Naive thymus-derived CD4-positive, alpha-beta T cell (primary cell): Measurements from ENCODE around the gene EHMT1. TPM values are rescaled to one million over a fixed set of nuclear protein-coding genes. Genes with fewer than 3 reads are reported as not detected.

Experiments used
- ATAC-seq: fragments of 150-1000 bp; cut with Tn5 transposase; 2 replicates; pipeline ENCODE4 v1.10.0; 2021; ENCODE audit warnings: mild to moderate bottlenecking, moderate library complexity
- CTCF ChIA-PET: fragments of 350-600 bp; sonication (Branson Sonifier 250); formaldehyde crosslinking; loops from one replicate; lab custom pipeline; 2021; ENCODE audit warnings: antibody characterized with exemption; lab: Charles Lee
- POLR2A ChIA-PET: fragments of 350-600 bp; sonication (Branson Sonifier 250); formaldehyde crosslinking; loops from one replicate; lab custom pipeline; 2021; ENCODE audit warnings: antibody characterized with exemption, inconsistent platforms; lab: Charles Lee
- DNase-seq, 9 donors: peaks; one replicate each; pipeline versions ENCODE4 v3.0.0 to v3.0.0-alpha.2; 2020 to 2022; ENCODE audit warnings: mixed read lengths in 1 of 9
- H3K27ac ChIP-seq: one replicate; pipeline ENCODE4 v1.7.0; 2013; ENCODE audit warnings: mild to moderate bottlenecking, low read depth, low read length, moderate library complexity
- H3K27me3 ChIP-seq, 2 donors: one replicate each; pipeline ENCODE4 v1.7.0; 2013; ENCODE audit warnings: low read length in 2 of 2, mild to moderate bottlenecking in 2 of 2, moderate library complexity in 2 of 2; ENCODE audit not compliant: control insufficient read depth in 2 of 2, insufficient read depth in 2 of 2
- H3K36me3 ChIP-seq, 3 experiments: 1 replicate in 2 of 3; 2 replicates in 1 of 3; pipeline ENCODE4 v1.7.0; 2013; ENCODE audit warnings: low read length in 3 of 3, mild to moderate bottlenecking in 3 of 3, moderate library complexity in 1 of 3; ENCODE audit not compliant: insufficient read depth in 3 of 3, control insufficient read depth in 2 of 3
- H3K4me1 ChIP-seq, 2 donors: one replicate each; pipeline ENCODE4 v1.7.0; 2013; ENCODE audit warnings: low read length in 2 of 2, mild to moderate bottlenecking in 2 of 2, moderate library complexity in 1 of 2; ENCODE audit not compliant: control insufficient read depth in 2 of 2, insufficient read depth in 2 of 2
- H3K4me3 ChIP-seq: 2 replicates; pipeline ENCODE4 v1.7.0; 2013; ENCODE audit warnings: mild to moderate bottlenecking, low read length
- H3K9me3 ChIP-seq, 3 experiments: 1 replicate in 2 of 3; 2 replicates in 1 of 3; pipeline ENCODE4 v1.7.0; 2013; ENCODE audit warnings: low read length in 3 of 3; ENCODE audit not compliant: control insufficient read depth in 2 of 3
- H3K27ac Mint-ChIP-seq, 9 donors: one replicate each; pipeline ENCODE4 v1.8.0; 2020 to 2022; ENCODE audit warnings: mixed read lengths in 9 of 9, mild to moderate bottlenecking in 8 of 9, moderate library complexity in 5 of 9, inconsistent platforms in 2 of 9
- H3K27me3 Mint-ChIP-seq, 5 donors: one replicate each; pipeline ENCODE4 v1.8.0; 2021 to 2022; ENCODE audit warnings: mixed read lengths in 5 of 5, mild to moderate bottlenecking in 1 of 5
- H3K36me3 Mint-ChIP-seq, 5 donors: one replicate each; pipeline ENCODE4 v1.8.0; 2020 to 2022; ENCODE audit warnings: mixed read lengths in 5 of 5, mild to moderate bottlenecking in 3 of 5, inconsistent platforms in 1 of 5
- H3K4me1 Mint-ChIP-seq, 7 donors: one replicate each; pipeline ENCODE4 v1.8.0; 2020 to 2022; ENCODE audit warnings: mixed read lengths in 7 of 7, mild to moderate bottlenecking in 3 of 7, inconsistent platforms in 1 of 7
- H3K4me3 Mint-ChIP-seq, 10 donors: one replicate each; pipeline ENCODE4 v1.8.0; 2020 to 2022; ENCODE audit warnings: mild to moderate bottlenecking in 10 of 10, mixed read lengths in 10 of 10, moderate library complexity in 6 of 10, inconsistent platforms in 2 of 10
- H3K9me3 Mint-ChIP-seq, 11 donors: one replicate each; pipeline ENCODE4 v1.8.0; 2020 to 2022; ENCODE audit warnings: mixed read lengths in 11 of 11, mild to moderate bottlenecking in 4 of 11, inconsistent platforms in 1 of 11, moderate library complexity in 1 of 11
- intact Hi-C, 2 donors: fragments of 100-400 bp; cut with micrococcal nuclease; formaldehyde crosslinking; loops; one replicate each; pipeline ENCODE4 v1.15.1; 2023
- polyA plus RNA-seq, 2 donors: library from polyadenylated mRNA; unstranded; fragments of 300-500 nt; fragmentation: Illumina TruSeq; gene quantifications; one replicate each; pipeline ENCODE4 v1.2.3, GENCODE V29; 2021
- total RNA-seq, 6 experiments: library from RNA in 5 of 6; stranded (reverse) in 5 of 6; gene quantifications; 1 replicate in 5 of 6; 2 replicates in 1 of 6; pipeline ENCODE4 v1.2.3 and lab custom pipeline; 2021 to 2026

Gene EHMT1
- total and polyA plus RNA-seq, 7 experiments from 2014 or later: 24.7 to 132 (median 112) TPM

DNA sequence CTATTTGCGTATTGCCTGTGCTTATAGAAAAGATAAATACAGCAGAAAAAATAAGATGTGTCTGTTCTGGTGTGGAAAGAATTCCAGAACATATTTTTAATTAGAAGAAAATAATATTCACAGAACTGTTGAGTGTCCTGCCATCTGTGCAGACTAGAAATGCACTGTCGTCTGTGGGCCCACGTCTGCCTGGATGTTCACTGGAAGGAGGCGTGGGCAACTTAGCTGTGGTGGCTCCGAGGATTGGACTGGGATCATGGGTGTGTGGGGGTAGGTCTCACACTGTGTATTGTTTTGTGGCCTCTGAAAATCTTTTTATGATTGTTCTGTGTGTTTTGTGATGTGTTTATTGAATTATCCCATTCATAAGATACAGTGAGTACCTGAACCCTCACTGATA, 132.8 kb downstream of the EHMT1 start:
- Mint-ChIP-seq H3K27me3 (no peaks in the 10 kb centered on the region), H3K9me3 (peaks cover 0 to 11% (median 2%) of the 10 kb centered on the region in 11 donors), H3K36me3 (peaks cover 44 to 80% (median 57%) of the 10 kb centered on the region in 5 donors), H3K4me3 (no peak overlapping the region), H3K4me1 (peaks cover 4 to 16% (median 8%) of the 10 kb centered on the region in 7 donors), H3K27ac (peak overlapping the region in 2 of 9 donors; percentile 2 to 48)
- Histone ChIP-seq H3K36me3 (peaks cover 0 to 67% (median 0%) of the 10 kb centered on the region in 3 experiments), H3K4me1 (no peaks in the 10 kb centered on the region), H3K27me3 (no peaks in the 10 kb centered on the region), H3K9me3 (peaks cover 0 to 7% (median 0%) of the 10 kb centered on the region in 3 experiments), H3K4me3 (no peak overlapping the region), H3K27ac (no peak overlapping the region)
- ATAC-seq (no peak), DNase-seq (no peak)
- ChIA-PET CTCF (no interaction called here), POLR2A (no interaction called here)
- intact Hi-C loops: no loop called here

DNA sequence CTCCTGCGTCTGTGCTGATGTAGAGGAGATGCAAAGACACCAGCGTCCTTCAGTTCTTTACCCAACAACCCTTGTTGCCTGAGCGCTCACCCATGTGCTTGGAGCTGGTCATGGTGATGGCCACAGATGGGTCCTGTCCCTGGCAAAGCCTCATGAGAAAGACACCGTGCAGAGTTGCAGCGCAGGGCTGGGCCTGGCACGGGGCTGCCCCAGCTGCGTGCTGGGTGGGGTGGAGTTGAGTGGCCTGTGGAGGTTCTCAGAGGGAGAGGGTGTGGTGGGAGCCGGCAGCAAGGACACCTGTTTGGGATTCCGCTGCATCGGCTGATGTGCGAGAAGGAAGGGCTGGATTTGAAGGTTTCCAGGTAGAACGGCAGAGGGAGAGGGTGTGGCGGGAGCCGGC, 133.6 kb downstream of the EHMT1 start:
- H3K27me3 ChIP-seq: no peaks in the 10 kb centered on the region
- H3K27ac ChIP-seq: no peak overlapping the region
- Mint-ChIP-seq H3K4me3 (no peak overlapping the region), H3K9me3 (peaks cover 0 to 11% (median 2%) of the 10 kb centered on the region in 11 donors), H3K27ac (peak overlapping the region in 4 of 9 donors; percentile 32 to 48 (median 42)), H3K4me1 (peaks cover 4 to 19% (median 14%) of the 10 kb centered on the region in 7 donors), H3K36me3 (peaks cover 44 to 83% (median 60%) of the 10 kb centered on the region in 5 donors), H3K27me3 (no peaks in the 10 kb centered on the region)
- no peak for DNase-seq
- peaks cover 0 to 71% (median 0%) of the 10 kb centered on the region in 3 experiments for H3K36me3 ChIP-seq
- intact Hi-C loops: no loop called here
- no peak for ATAC-seq
- ChIA-PET CTCF (interaction anchor here (0.7 kb wide), 1 partner anchor 10 kb away, joined by 3 read pairs; no protein-coding TSS in a partner anchor), POLR2A (no interaction called here)
- H3K9me3 ChIP-seq: peaks cover 0 to 7% (median 0%) of the 10 kb centered on the region in 3 experiments
- peaks cover 0 to 6% of the 10 kb centered on the region in 2 donors for H3K4me1 ChIP-seq
- no peak overlapping the region for H3K4me3 ChIP-seq

DNA sequence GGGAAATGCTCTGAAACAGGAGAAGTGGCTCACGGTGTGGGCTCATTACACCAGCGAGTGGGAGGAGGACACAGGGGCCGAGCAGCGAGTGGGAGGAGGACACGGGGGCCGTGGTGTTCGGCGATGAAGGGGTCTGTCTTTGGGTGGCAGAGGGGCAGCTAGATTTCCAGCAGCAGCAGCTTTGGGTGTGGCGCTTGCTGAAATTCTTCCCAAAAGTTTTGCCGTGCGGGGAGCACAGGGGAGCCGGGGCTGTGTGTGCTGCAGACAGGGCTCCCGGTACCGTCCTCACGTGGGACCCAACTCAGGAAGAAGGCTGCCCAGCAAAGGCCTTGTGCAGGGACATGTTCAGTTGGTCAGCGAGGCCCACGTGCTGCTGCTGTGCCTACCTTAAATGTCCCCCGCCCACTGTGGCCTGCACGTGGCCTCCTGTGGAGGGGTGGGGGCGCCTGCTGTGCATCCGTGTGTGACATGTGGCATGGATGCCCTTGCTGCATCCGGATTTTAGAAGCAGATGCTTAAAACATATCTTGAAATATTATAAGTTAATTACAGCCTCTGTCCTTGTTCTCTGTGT, 134.5 kb downstream of the EHMT1 start:
- no peak overlapping the region for H3K27ac ChIP-seq
- Mint-ChIP-seq H3K9me3 (peaks cover 0 to 11% (median 2%) of the 10 kb centered on the region in 11 donors), H3K36me3 (peaks cover 43 to 82% (median 64%) of the 10 kb centered on the region in 5 donors), H3K27me3 (no peaks in the 10 kb centered on the region), H3K27ac (peak overlapping the region in 2 of 9 donors; percentile 23 to 49), H3K4me1 (peaks cover 4 to 22% (median 16%) of the 10 kb centered on the region in 7 donors), H3K4me3 (no peak overlapping the region)
- peaks cover 0 to 7% (median 0%) of the 10 kb centered on the region in 3 experiments for H3K9me3 ChIP-seq
- DNase-seq: no peak
- intact Hi-C loops: no loop called here
- no peak for ATAC-seq
- H3K27me3 ChIP-seq: no peaks in the 10 kb centered on the region
- H3K4me1 ChIP-seq: peaks cover 0 to 14% of the 10 kb centered on the region in 2 donors
- CTCF ChIA-PET: no interaction called here
- no peak overlapping the region for H3K4me3 ChIP-seq
- POLR2A ChIA-PET: no interaction called here
- H3K36me3 ChIP-seq: peaks cover 0 to 75% (median 5%) of the 10 kb centered on the region in 3 experiments

DNA sequence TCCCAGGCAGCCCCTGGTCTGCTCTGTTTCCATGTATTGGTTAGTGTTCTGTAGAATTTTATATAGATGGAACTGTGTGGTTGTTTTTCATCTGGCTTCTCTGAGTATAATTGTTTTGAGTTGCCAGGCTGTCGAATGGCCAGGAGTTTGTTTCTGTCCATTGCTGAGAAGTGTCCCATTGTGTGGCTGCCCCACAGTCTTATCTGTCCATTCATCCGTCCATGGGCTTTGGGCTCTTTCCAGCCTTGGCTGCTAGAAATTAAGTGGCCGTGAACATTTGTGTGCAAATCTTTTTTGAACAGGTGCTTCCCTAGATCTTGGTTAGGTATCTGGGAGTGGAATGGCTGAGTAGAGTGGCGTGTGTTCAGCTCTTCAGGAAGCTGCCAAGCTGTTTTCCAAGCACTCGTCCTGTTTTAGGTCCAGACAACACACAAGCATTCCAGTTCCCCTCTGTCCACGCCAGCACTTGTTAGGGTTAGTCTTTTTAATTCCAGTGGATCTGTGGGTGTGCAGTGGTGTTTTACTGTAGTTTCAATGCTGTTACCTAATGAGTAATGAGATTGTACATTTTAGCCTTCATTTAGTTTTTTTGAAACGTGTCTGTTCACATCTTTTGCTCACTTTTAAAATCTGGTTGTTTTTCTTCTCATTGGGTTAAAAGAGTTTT, 136.6 kb downstream of the EHMT1 start:
- Histone ChIP-seq H3K27ac (no peak overlapping the region), H3K27me3 (no peaks in the 10 kb centered on the region), H3K4me1 (peaks cover 0 to 16% of the 10 kb centered on the region in 2 donors), H3K4me3 (no peak overlapping the region), H3K9me3 (peaks cover 0 to 7% (median 0%) of the 10 kb centered on the region in 3 experiments), H3K36me3 (peaks cover 5 to 87% (median 7%) of the 10 kb centered on the region in 3 experiments)
- Mint-ChIP-seq H3K27ac (peak overlapping the region in 2 of 9 donors; percentile 1 to 31), H3K9me3 (peaks cover 0 to 11% (median 2%) of the 10 kb centered on the region in 11 donors), H3K27me3 (no peaks in the 10 kb centered on the region), H3K4me1 (peaks cover 9 to 33% (median 19%) of the 10 kb centered on the region in 7 donors), H3K36me3 (peaks cover 42 to 88% (median 71%) of the 10 kb centered on the region in 5 donors), H3K4me3 (no peak overlapping the region)
- ChIA-PET POLR2A (no interaction called here), CTCF (no interaction called here)
- intact Hi-C loops: no loop called here
- no peak for ATAC-seq
- DNase-seq: no peak

DNA sequence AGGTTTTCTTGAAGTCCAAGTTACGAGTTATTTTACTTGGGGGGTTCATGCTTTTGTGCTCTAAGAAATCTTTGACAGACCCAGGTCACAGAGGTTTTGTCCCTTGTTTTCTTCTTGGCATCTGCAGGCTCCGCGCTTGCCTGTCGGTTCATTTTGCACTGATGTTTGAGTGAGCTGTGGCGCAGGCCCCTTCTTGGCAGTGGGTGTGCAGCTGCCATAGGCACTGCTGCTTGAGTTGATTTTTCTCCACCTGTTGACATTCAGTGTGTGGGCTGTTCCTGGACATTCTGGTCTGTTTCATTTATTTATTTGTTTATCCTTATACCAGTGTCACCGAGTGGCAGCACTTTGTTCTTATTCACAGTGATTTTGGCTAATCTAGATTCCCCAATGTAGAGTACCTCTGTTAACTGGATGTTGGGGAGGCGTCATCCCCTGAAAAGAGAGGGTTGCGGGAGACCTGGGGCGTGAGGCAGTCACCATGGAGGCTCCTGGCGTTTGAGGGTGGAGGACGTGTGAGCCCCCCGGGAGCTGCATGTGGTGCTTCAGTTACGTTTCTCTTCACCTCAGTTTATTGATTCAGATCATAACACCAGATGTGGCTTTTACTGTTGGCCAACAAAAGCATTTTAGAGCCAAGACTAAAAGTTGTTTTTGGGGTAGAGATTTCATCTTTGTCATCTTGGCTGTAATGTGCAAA, 137.4 kb downstream of the EHMT1 start:
- no peaks in the 10 kb centered on the region for H3K27me3 ChIP-seq
- peaks cover 5 to 94% (median 7%) of the 10 kb centered on the region in 3 experiments for H3K36me3 ChIP-seq
- H3K27me3 Mint-ChIP-seq: no peaks in the 10 kb centered on the region
- H3K36me3 Mint-ChIP-seq: peaks cover 40 to 84% (median 67%) of the 10 kb centered on the region in 5 donors
- DNase-seq (no peak), ATAC-seq (no peak)
- ChIA-PET CTCF (interaction anchor here (0.6 kb wide), 1 partner anchor 35 kb away, joined by 3 read pairs; no protein-coding TSS in a partner anchor), POLR2A (no interaction called here)
- H3K4me3 Mint-ChIP-seq: no peak overlapping the region
- peak overlapping the region in 5 of 9 donors; percentile 22 to 72 (median 36) for H3K27ac Mint-ChIP-seq
- peaks cover 0 to 7% (median 0%) of the 10 kb centered on the region in 3 experiments for H3K9me3 ChIP-seq
- H3K4me1 ChIP-seq: peaks cover 0 to 16% of the 10 kb centered on the region in 2 donors
- peaks cover 0 to 11% (median 2%) of the 10 kb centered on the region in 11 donors for H3K9me3 Mint-ChIP-seq
- no peak overlapping the region for H3K4me3 ChIP-seq
- H3K4me1 Mint-ChIP-seq: peaks cover 9 to 40% (median 19%) of the 10 kb centered on the region in 7 donors
- no peak overlapping the region for H3K27ac ChIP-seq
- intact Hi-C loops: no loop called here

DNA sequence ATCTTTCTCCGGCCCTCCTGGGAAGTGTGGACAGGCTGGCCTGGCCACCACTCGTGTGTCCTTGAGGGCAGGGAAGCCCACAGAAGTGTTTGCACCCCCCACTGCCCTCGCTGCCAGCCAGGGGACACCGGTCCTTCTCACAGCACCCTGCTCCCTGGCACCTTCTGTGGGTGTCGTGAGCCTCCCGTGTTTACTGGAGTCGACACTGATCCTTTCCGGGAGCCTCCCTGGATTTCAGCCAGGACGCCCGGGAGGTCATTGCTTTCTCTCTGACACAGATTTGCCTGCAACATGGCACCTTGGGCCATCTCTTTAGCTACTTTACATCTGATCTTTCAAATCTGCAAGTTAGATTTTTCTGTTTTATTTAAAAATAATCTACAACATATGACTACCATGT, 138.3 kb downstream of the EHMT1 start:
- DNase-seq: no peak
- ATAC-seq: no peak
- Mint-ChIP-seq H3K9me3 (peaks cover 0 to 11% (median 2%) of the 10 kb centered on the region in 11 donors), H3K4me3 (no peak overlapping the region), H3K27ac (peak overlapping the region in 3 of 9 donors; percentile 28 to 72 (median 34)), H3K27me3 (no peaks in the 10 kb centered on the region), H3K4me1 (peaks cover 9 to 40% (median 18%) of the 10 kb centered on the region in 7 donors), H3K36me3 (peaks cover 33 to 76% (median 59%) of the 10 kb centered on the region in 5 donors)
- Histone ChIP-seq H3K27ac (no peak overlapping the region), H3K9me3 (peaks cover 0 to 7% (median 0%) of the 10 kb centered on the region in 3 experiments), H3K27me3 (no peaks in the 10 kb centered on the region), H3K4me3 (no peak overlapping the region), H3K36me3 (peaks cover 5 to 91% (median 7%) of the 10 kb centered on the region in 3 experiments), H3K4me1 (peaks cover 0 to 16% of the 10 kb centered on the region in 2 donors)
- POLR2A ChIA-PET: no interaction called here
- intact Hi-C loops: no loop called here
- CTCF ChIA-PET: no interaction called here
